8988T (cell line): ENCODE results near the gene PIPOX.

Experiments
- DNase-seq: peaks from one replicate; pipeline ENCODE4 v3.0.0; 2011

Gene PIPOX

GRCh38 chr17:29020576-29020975 is 22.4 kb upstream of the PIPOX start:
- DNase-seq = no peak

GRCh38 chr17:29021226-29021625 is 21.7 kb upstream of the PIPOX start:
- no peak for DNase-seq

GRCh38 chr17:29022074-29022473 is 20.9 kb upstream of the PIPOX start:
- no peak for DNase-seq

GRCh38 chr17:29024316-29024952 is 18.5 kb upstream of the PIPOX start:
- DNase-seq = no peak

- no peak for DNase-seq
Observed at GRCh38 chr17:29031488-29031887, 11.5 kb upstream of the PIPOX start.

GRCh38 chr17:29032013-29032856 is 10.7 kb upstream of the PIPOX start:
- DNase-seq = no peak

GRCh38 chr17:29032857-29033197 is 10.1 kb upstream of the PIPOX start:
- DNase-seq = no peak

- DNase-seq = no peak
Observed at GRCh38 chr17:29034510-29034909, 8.4 kb upstream of the PIPOX start.

- no peak for DNase-seq
Observed at GRCh38 chr17:29036584-29036983, 6.4 kb upstream of the PIPOX start.

GRCh38 chr17:29037739-29038084 is 5.2 kb upstream of the PIPOX start:
- no peak for DNase-seq

GRCh38 chr17:29038085-29038795 is 4.7 kb upstream of the PIPOX start:
- DNase-seq = no peak

- DNase-seq = no peak
Observed at GRCh38 chr17:29039764-29040598, 3.0 kb upstream of the PIPOX start.

GRCh38 chr17:29041091-29041490 is 1.9 kb upstream of the PIPOX start:
- DNase-seq = no peak

- no peak for DNase-seq
Observed at GRCh38 chr17:29041571-29041970, 1.4 kb upstream of the PIPOX start.

- no peak for DNase-seq
Observed at GRCh38 chr17:29042026-29042678, 789 bp upstream of the PIPOX start.

GRCh38 chr17:29043539-29044145 is 701 bp downstream of the PIPOX start:
- DNase-seq = no peak

- DNase-seq = no peak
Observed at GRCh38 chr17:29045026-29045425, 2.1 kb downstream of the PIPOX start.

GRCh38 chr17:29045734-29046472 is 3.0 kb downstream of the PIPOX start:
- DNase-seq = no peak

GRCh38 chr17:29046473-29046839 is 3.5 kb downstream of the PIPOX start:
- DNase-seq = no peak

GRCh38 chr17:29048440-29049368 is 5.8 kb downstream of the PIPOX start:
- DNase-seq = no peak
